ENCODE results near the gene A1CF. TPM values are rescaled to one million over a fixed set of nuclear protein-coding genes. Genes with fewer than 3 reads are reported as not detected.

The A1CF gene
- total and polyA plus RNA-seq, 10 of the 15 experiments (the other 5 are each of a cell fraction or from before 2014, with no cell fraction given), result 0.10 TPM; not detected in 9

GRCh38 chr10:50883629-50884028 is 1.8 kb downstream of the A1CF start:
- no peaks in the 10 kb centered on the region for H3K36me3 ChIP-seq (ENCODE audit: control insufficient read depth in 2 of 2, insufficient read depth in 2 of 2, low read length in 1 of 2)
- no peak overlapping the region for H3K4me3 ChIP-seq
- TF ChIP-seq STAT1 (conservative IDR thresholded peaks at IDR 0.05) (no peak), SMAD5 (IDR thresholded peaks at IDR 0.05; ENCODE audit: low read depth) (no peak), ATF7 (IDR thresholded peaks at IDR 0.05; ENCODE audit: low read depth) (no peak), CBFB (IDR thresholded peaks at IDR 0.05; ENCODE audit: low read depth) (no peak), ZBTB33 (IDR thresholded peaks at IDR 0.05) (no peak), KDM1A (IDR thresholded peaks at IDR 0.05; ENCODE audit: borderline replicate concordance) (no peak)
- DNase-seq (ENCODE audit: low read depth, low spot score) (no peak), FAIRE-seq (no peak), ATAC-seq (no peak)
- ChIA-PET POLR2A (no interaction called here), SMC1A (ENCODE audit: uncharacterized antibody, unreplicated experiment) (interaction anchor here (0.6 kb wide), 1 partner anchor 258 kb away, joined by 3 read pairs; no protein-coding TSS in a partner anchor), CTCF (no interaction called here), RAD21 (ENCODE audit: unreplicated experiment) (no interaction called here)
- no peaks in the 10 kb centered on the region for H4K20me1 ChIP-seq (ENCODE audit: control insufficient read depth, insufficient read depth)
- in situ Hi-C loops (cut with MboI), result no loop called here
- no peaks in the 10 kb centered on the region for H3K79me2 ChIP-seq (ENCODE audit: control insufficient read depth, insufficient read depth, low read length)
- no peak overlapping the region for H2AFZ ChIP-seq (ENCODE audit: control insufficient read depth, low read depth, low read length)
- H3K9me3 ChIP-seq (replicated peaks; ENCODE audit: control insufficient read depth, insufficient read depth, low read length), result no peaks in the 10 kb centered on the region
- no peak overlapping the region for H3K27ac ChIP-seq (ENCODE audit: control insufficient read depth, insufficient read depth)
- BruUV-seq (replicated peaks), result no TSS peak
- intact Hi-C loops (cut with micrococcal nuclease; ENCODE audit: unreplicated experiment), result no loop called here
- H3K4me2 ChIP-seq (ENCODE audit: control insufficient read depth, insufficient read depth), result no peak overlapping the region
- H3K4me1 ChIP-seq (ENCODE audit: control insufficient read depth, insufficient read depth, low read length), result no peaks in the 10 kb centered on the region
- WGBS (ENCODE audit: insufficient coverage, insufficient replicate concordance, low lambda C conversion rate, missing lambda C conversion rate), result 59% methylated on average over 5 of the region's 5 CpGs
- H3K27me3 ChIP-seq (replicated peaks in 1 of 2; ENCODE audit: control insufficient read depth in 2 of 2, insufficient read depth in 2 of 2, low read length in 1 of 2), result no peaks in the 10 kb centered on the region
- no peak overlapping the region for H3K9ac ChIP-seq (ENCODE audit: control insufficient read depth, insufficient read depth, low read length)

GRCh38 chr10:50882540-50882983 is 2.9 kb downstream of the A1CF start:
- H2AFZ ChIP-seq (ENCODE audit: control insufficient read depth, low read depth, low read length), result no peak overlapping the region
- SMC1A ChIA-PET (ENCODE audit: uncharacterized antibody, unreplicated experiment), result no interaction called here
- RAD21 ChIA-PET (ENCODE audit: unreplicated experiment), result no interaction called here
- H3K36me3 ChIP-seq (ENCODE audit: control insufficient read depth in 2 of 2, insufficient read depth in 2 of 2, low read length in 1 of 2), result no peaks in the 10 kb centered on the region
- no peaks in the 10 kb centered on the region for H3K27me3 ChIP-seq (replicated peaks in 1 of 2; ENCODE audit: control insufficient read depth in 2 of 2, insufficient read depth in 2 of 2, low read length in 1 of 2)
- no peaks in the 10 kb centered on the region for H3K79me2 ChIP-seq (ENCODE audit: control insufficient read depth, insufficient read depth, low read length)
- TF ChIP-seq KAT2A (conservative IDR thresholded peaks at IDR 0.05; ENCODE audit: control insufficient read depth, low read depth, low read length) (no peak), DPF2 (IDR thresholded peaks at IDR 0.05) (no peak), NFXL1 (IDR thresholded peaks at IDR 0.05; ENCODE audit: borderline replicate concordance) (no peak), NFIC (IDR thresholded peaks at IDR 0.05; ENCODE audit: low read depth, low read length) (no peak), RB1 (IDR thresholded peaks at IDR 0.05; ENCODE audit: borderline replicate concordance) (no peak), WRNIP1 (IDR thresholded peaks at IDR 0.05; ENCODE audit: borderline replicate concordance, low read depth, low read length) (no peak), NR2F1 (conservative IDR thresholded peaks at IDR 0.05) (no peak), RELB (IDR thresholded peaks at IDR 0.05; ENCODE audit: low read depth) (no peak), NFYA (IDR thresholded peaks at IDR 0.05; ENCODE audit: borderline replicate concordance, low read depth, low read length) (no peak)
- no peak overlapping the region for H3K27ac ChIP-seq (ENCODE audit: control insufficient read depth, insufficient read depth)
- in situ Hi-C loops (cut with MboI) (no loop called here), intact Hi-C loops (cut with micrococcal nuclease; ENCODE audit: unreplicated experiment) (no loop called here)
- POLR2A ChIA-PET, result no interaction called here
- 47% methylated on average over 2 of the region's 2 CpGs for WGBS (ENCODE audit: insufficient coverage, insufficient replicate concordance, low lambda C conversion rate, missing lambda C conversion rate)
- ATAC-seq (no peak), DNase-seq (ENCODE audit: low read depth, low spot score) (no peak), FAIRE-seq (no peak)
- no peak overlapping the region for H3K4me3 ChIP-seq
- no TSS peak for BruUV-seq (replicated peaks)
- no peaks in the 10 kb centered on the region for H3K9me3 ChIP-seq (replicated peaks; ENCODE audit: control insufficient read depth, insufficient read depth, low read length)
- CTCF ChIA-PET, result no interaction called here
- H4K20me1 ChIP-seq (ENCODE audit: control insufficient read depth, insufficient read depth), result no peaks in the 10 kb centered on the region
- no peaks in the 10 kb centered on the region for H3K4me1 ChIP-seq (ENCODE audit: control insufficient read depth, insufficient read depth, low read length)
- no peak overlapping the region for H3K4me2 ChIP-seq (ENCODE audit: control insufficient read depth, insufficient read depth)
- no peak overlapping the region for H3K9ac ChIP-seq (ENCODE audit: control insufficient read depth, insufficient read depth, low read length)

All from GM12878 (cell line).